IMR-90 (cell line): ENCODE results near the gene MTMR2. TPM values are rescaled to one million over a fixed set of nuclear protein-coding genes. Genes with fewer than 3 reads are reported as not detected.

Experiments
- ATAC-seq: fragments of 200-7000 bp; cut with Tn5 transposase; 2 replicates; pipeline ENCODE4 v1.9.1; 2020; ENCODE audit warnings: low read depth, mild to moderate bottlenecking, moderate library complexity
- Bru-seq: library from RNA; stranded (reverse); fragments of 400-500 nt; gene quantifications from one replicate; lab custom pipeline; 2021; lab: Mats Ljungman, UMichigan
- BruChase-seq, 2 experiments: library from RNA; stranded (reverse); fragments of 400-500 nt; gene quantifications; one replicate each; lab custom pipeline; 2021; lab: Mats Ljungman, UMichigan
- BruUV-seq: library from RNA; stranded (reverse); fragments of 400-500 nt; replicated peaks from 2 replicates; lab custom pipeline; 2021; lab: Mats Ljungman, UMichigan
- CTCF ChIA-PET: fragments of 300-600 bp; formaldehyde crosslinking; extraction: SDS; loops from one replicate; lab custom pipeline; 2021; ENCODE audit warnings: antibody characterized with exemption; lab: Yijun Ruan, JAX
- POLR2A ChIA-PET: fragments of 300-600 bp; sonication (Branson Sonifier 250); formaldehyde crosslinking; loops from one replicate; lab custom pipeline; 2022; ENCODE audit warnings: antibody characterized with exemption; ENCODE audit not compliant: unreplicated experiment; lab: Charles Lee
- DNase-seq: peaks from one replicate; pipeline ENCODE4 v3.0.0; 2013
- H2AFZ ChIP-seq: replicated peaks from 2 replicates; pipeline ENCODE3; 2013; ENCODE audit warnings: low read length, mild to moderate bottlenecking; ENCODE audit not compliant: poor library complexity
- H2AK5ac ChIP-seq: 2 replicates; pipeline ENCODE4 v1.6.1; 2013; ENCODE audit warnings: low read depth, low read length, inconsistent platforms
- H2AK9ac ChIP-seq: replicated peaks from 2 replicates; pipeline ENCODE3; 2013; ENCODE audit warnings: mild to moderate bottlenecking, low read depth, low read length, moderate library complexity; ENCODE audit not compliant: poor library complexity
- H2BK120ac ChIP-seq: 2 replicates; pipeline ENCODE4 v1.6.1; 2013; ENCODE audit warnings: low read depth, low read length, inconsistent platforms
- H2BK15ac ChIP-seq: 3 replicates; pipeline ENCODE4 v1.6.1; 2013; ENCODE audit warnings: low read depth, low read length, inconsistent platforms
- H2BK20ac ChIP-seq: 2 replicates; pipeline ENCODE4 v1.6.1; 2013; ENCODE audit warnings: low read depth, mild to moderate bottlenecking, inconsistent platforms, low read length, moderate library complexity
- H2BK5ac ChIP-seq: 2 replicates; pipeline ENCODE4 v1.6.1; 2013; ENCODE audit warnings: mild to moderate bottlenecking, low read depth, low read length, inconsistent platforms; ENCODE audit not compliant: poor library complexity, severe bottlenecking
- H3K14ac ChIP-seq: replicated peaks from 2 replicates; pipeline ENCODE4 v1.6.1; 2013; ENCODE audit warnings: low read depth, low read length, inconsistent platforms
- H3K18ac ChIP-seq: 2 replicates; pipeline ENCODE4 v1.6.1; 2013; ENCODE audit warnings: low read depth, low read length, control low read depth
- H3K23ac ChIP-seq: 2 replicates; pipeline ENCODE4 v1.6.1; 2013; ENCODE audit warnings: low read depth, low read length, inconsistent platforms
- H3K27ac ChIP-seq: 2 replicates; pipeline ENCODE4 v1.5.1; 2013; ENCODE audit warnings: mild to moderate bottlenecking, control low read depth, low read length; ENCODE audit not compliant: insufficient read depth
- H3K27me3 ChIP-seq: 2 replicates; pipeline ENCODE4 v1.6.1; 2013; ENCODE audit warnings: low read length; ENCODE audit not compliant: control insufficient read depth, insufficient read depth
- H3K36me3 ChIP-seq: 2 replicates; pipeline ENCODE4 v1.6.1; 2013; ENCODE audit warnings: low read length, mixed read lengths; ENCODE audit not compliant: control insufficient read depth, insufficient read depth
- H3K4ac ChIP-seq: 2 replicates; pipeline ENCODE4 v1.6.1; 2013; ENCODE audit warnings: low read depth, low read length, inconsistent platforms
- H3K4me1 ChIP-seq: 2 replicates; pipeline ENCODE4 v1.6.1; 2013; ENCODE audit warnings: low read length, mixed read lengths; ENCODE audit not compliant: control insufficient read depth, insufficient read depth
- H3K4me2 ChIP-seq: 2 replicates; pipeline ENCODE4 v1.6.1; 2013; ENCODE audit warnings: low read depth, mild to moderate bottlenecking, control low read depth, low read length, moderate library complexity
- H3K4me3 ChIP-seq: 2 replicates; pipeline ENCODE4 v1.5.1; 2013; ENCODE audit warnings: low read depth, mild to moderate bottlenecking, control low read depth, low read length, moderate library complexity; ENCODE audit not compliant: insufficient read depth
- H3K56ac ChIP-seq: 2 replicates; pipeline ENCODE4 v1.6.1; 2013; ENCODE audit warnings: low read length, inconsistent platforms; ENCODE audit not compliant: insufficient read depth; ENCODE audit errors: extremely low read depth
- H3K79me1 ChIP-seq, 2 experiments: 2 replicates each; pipeline ENCODE4 v1.6.1; 2013; ENCODE audit warnings: low read length in 2 of 2, inconsistent platforms in 1 of 2, low read depth in 1 of 2
- H3K9ac ChIP-seq: 2 replicates; pipeline ENCODE4 v1.6.1; 2013; ENCODE audit warnings: low read depth, low read length, control low read depth
- H3K9me1 ChIP-seq: 2 replicates; pipeline ENCODE4 v1.6.1; 2013; ENCODE audit warnings: low read length, inconsistent platforms; ENCODE audit not compliant: insufficient read depth
- H3K9me3 ChIP-seq: 2 replicates; pipeline ENCODE4 v1.6.1; 2013; ENCODE audit warnings: low read length; ENCODE audit not compliant: control insufficient read depth, insufficient read depth
- H4K20me1 ChIP-seq: 2 replicates; pipeline ENCODE4 v1.6.1; 2013; ENCODE audit warnings: low read length, inconsistent platforms; ENCODE audit not compliant: insufficient read depth
- H4K5ac ChIP-seq: 2 replicates; pipeline ENCODE4 v1.6.1; 2013; ENCODE audit warnings: mild to moderate bottlenecking, low read depth, low read length, control low read depth
- H4K8ac ChIP-seq, 2 experiments: 2 replicates each; pipeline ENCODE4 v1.6.1; 2013; ENCODE audit warnings: low read depth in 2 of 2, low read length in 2 of 2, control low read depth in 1 of 2, inconsistent platforms in 1 of 2
- H4K91ac ChIP-seq: 2 replicates; pipeline ENCODE4 v1.6.1; 2013; ENCODE audit warnings: low read depth, low read length, inconsistent platforms; ENCODE audit not compliant: insufficient read depth
- CTCF ChIP-seq: conservative IDR thresholded peaks from 2 replicates; pipeline ENCODE4 v1.5.1; 2012; ENCODE audit warnings: mild to moderate bottlenecking, low read depth, low read length, improper control_type of control experiment
- MAFK ChIP-seq: IDR thresholded peaks from 2 replicates; pipeline ENCODE4 v1.6.1; 2012; ENCODE audit warnings: low read depth, low read length, improper control_type of control experiment
- MXI1 ChIP-seq: IDR thresholded peaks from 2 replicates; pipeline ENCODE4 v1.6.1; 2012; ENCODE audit warnings: low read depth, mild to moderate bottlenecking, low read length, moderate library complexity, borderline replicate concordance
- NFE2L2 ChIP-seq: fragments of 150-350 bp; IDR thresholded peaks from 2 replicates; pipeline ENCODE4 v1.6.1; 2016; ENCODE audit warnings: low read depth, mild to moderate bottlenecking, low read length
- POLR2A ChIP-seq: IDR thresholded peaks from 2 replicates; pipeline ENCODE4 v1.6.1; 2012; ENCODE audit warnings: mild to moderate bottlenecking, low read depth, low read length
- RAD21 ChIP-seq: IDR thresholded peaks from 2 replicates; pipeline ENCODE4 v1.6.1; 2012; ENCODE audit warnings: low read length, improper control_type of control experiment
- RCOR1 ChIP-seq: IDR thresholded peaks from 2 replicates; pipeline ENCODE4 v1.6.1; 2012; ENCODE audit warnings: mild to moderate bottlenecking, low read length, improper control_type of control experiment; ENCODE audit not compliant: insufficient replicate concordance
- whole genome bisulfite sequencing, 2 experiments: methylation state at CpG; one replicate each; pipeline versions ENCODE4 v1.1.5 to v1.1.7; 2013; ENCODE audit warnings: missing lambda C conversion rate in 2 of 2; ENCODE audit not compliant: insufficient read length in 1 of 2; ENCODE audit errors: extremely low coverage in 2 of 2; 5-methylcytosine and 5-hydroxymethylcytosine counted together
- dilution Hi-C: fragments of 300-500 bp; cut with HindIII; formaldehyde crosslinking; loops from one replicate; pipeline ENCODE4 v1.14.3; 2018; ENCODE audit warnings: low sequenced_read_pairs; ENCODE audit not compliant: unreplicated experiment
- in situ Hi-C: fragments of 300-500 bp; cut with MboI; formaldehyde crosslinking; loops from 3 replicates; pipeline ENCODE4 v1.14.3; 2019; ENCODE audit warnings: low sequenced_read_pairs, inconsistent platforms, mixed read lengths
- intact Hi-C: fragments of 100-400 bp; cut with micrococcal nuclease; formaldehyde crosslinking; loops from 2 replicates; pipeline ENCODE4 v1.10.0; 2022
- long read RNA-seq: library from polyadenylated mRNA; unstranded; transcript quantifications from one replicate; pipeline ENCODE4 v2.0.0, GENCODE V29; 2021; ENCODE audit not compliant: unreplicated experiment
- polyA plus RNA-seq, 3 experiments: library from polyadenylated mRNA; depleted of rRNA; stranded (reverse); fragments of >200 nt; gene quantifications; 2 replicates each; pipeline ENCODE4 v1.2.3, GENCODE V29; 2012; ENCODE audit warnings: low replicate concordance in 1 of 3
- total RNA-seq: library from RNA; depleted of rRNA; stranded (reverse); fragments of >200 nt; gene quantifications from 2 replicates; pipeline ENCODE4 v1.2.3, GENCODE V29; 2012; rRNA removed
- TF ChIP-seq, protein P1 (sequence below): fragments of 150-350 bp; IDR thresholded peaks from 2 replicates; pipeline ENCODE4 v1.6.1; 2017; ENCODE audit warnings: mild to moderate bottlenecking, antibody characterized with exemption, low read length, low read depth

The MTMR2 gene
- total RNA-seq (30.6 and 36.9 TPM in 2 replicates), polyA plus RNA-seq (2012; rRNA removed) (12.3 and 16.6 TPM in 2 replicates), Bru-seq, nascent RNA (percentile 88 among the genes with signal in this experiment), BruChase-seq, experiment 1, labeled RNA remaining after a 6-hour chase (percentile 68 among the genes with signal in this experiment), BruChase-seq, experiment 2, labeled RNA remaining after a 2-hour chase (percentile 69 among the genes with signal in this experiment)
- 9.7 and 12.1 TPM in 2 replicates for polyA plus RNA-seq (2012; cell fraction: cytosol; rRNA removed)
- polyA plus RNA-seq (2012; cell fraction: nucleus; rRNA removed; ENCODE audit: low replicate concordance): 6.0 and 13.5 TPM in 2 replicates
- long read RNA-seq, full-length matches to known transcripts: 45 of 81 reads
- long read RNA-seq, partial matches to known transcripts: 8 of 81 reads
- long read RNA-seq, other reads (novel, unspliced or antisense): 28 of 81 reads

DNA sequence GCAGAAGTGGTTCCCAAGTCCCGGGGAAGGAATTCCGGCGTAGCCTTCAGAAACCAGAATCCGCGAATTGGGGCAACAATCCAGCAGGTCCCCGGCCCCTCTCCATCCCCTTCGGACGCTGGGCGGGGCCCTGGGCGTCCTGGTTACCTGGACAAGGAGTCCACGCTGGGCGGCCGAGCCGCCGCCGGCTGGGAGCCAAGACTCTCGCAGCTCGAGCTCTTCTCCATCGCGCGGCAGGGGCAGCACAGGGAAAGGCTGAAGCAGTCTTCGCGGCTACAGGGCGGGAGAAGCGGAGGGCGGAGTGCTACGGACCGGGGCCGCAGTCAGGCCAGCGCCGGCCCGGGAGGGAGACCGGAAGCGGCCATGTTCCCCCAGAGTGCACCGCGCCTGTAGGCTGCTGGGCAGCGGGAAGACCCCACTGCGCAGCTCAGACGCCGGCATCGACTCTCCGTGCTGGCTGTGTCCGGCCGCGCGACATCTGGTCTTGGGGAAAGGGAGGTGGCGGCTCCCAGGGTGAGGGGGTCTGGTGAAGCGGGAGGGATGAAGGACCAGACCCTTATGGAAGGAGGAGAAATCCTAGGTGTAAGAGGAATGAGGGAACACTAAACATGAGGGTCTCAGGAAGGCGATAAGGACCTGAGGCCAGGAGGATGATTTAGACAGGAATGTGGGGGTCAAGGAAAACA is at the start of gene MTMR2:
Gene MTMR2 (minus strand): TSS at position 380 of the 686 bp plus-strand sequence. CDS start 153 bp downstream, at position 227.
- H4K20me1 ChIP-seq: no peaks in the 10 kb centered on the region; the same call in 1 of the 2 replicates
- H3K14ac ChIP-seq: peak within 1 kb of the TSS; percentile 98
- no peaks in the 10 kb centered on the region for H3K27me3 ChIP-seq
- peak within 1 kb of the TSS; percentile 97 to 98 for H4K8ac ChIP-seq
- no peaks in the 10 kb centered on the region for H3K36me3 ChIP-seq
- peak within 1 kb of the TSS; percentile 98 for H2BK15ac ChIP-seq
- peak within 1 kb of the TSS; percentile 100 for H3K9ac ChIP-seq
- H3K27ac ChIP-seq: peak within 1 kb of the TSS; percentile 99
- TF ChIP-seq NFE2L2: no peak
- peak; percentile 56; the same call in 1 of the 2 replicates for TF ChIP-seq MXI1
- TF ChIP-seq MAFK: no peak
- TF ChIP-seq, protein P1, sequence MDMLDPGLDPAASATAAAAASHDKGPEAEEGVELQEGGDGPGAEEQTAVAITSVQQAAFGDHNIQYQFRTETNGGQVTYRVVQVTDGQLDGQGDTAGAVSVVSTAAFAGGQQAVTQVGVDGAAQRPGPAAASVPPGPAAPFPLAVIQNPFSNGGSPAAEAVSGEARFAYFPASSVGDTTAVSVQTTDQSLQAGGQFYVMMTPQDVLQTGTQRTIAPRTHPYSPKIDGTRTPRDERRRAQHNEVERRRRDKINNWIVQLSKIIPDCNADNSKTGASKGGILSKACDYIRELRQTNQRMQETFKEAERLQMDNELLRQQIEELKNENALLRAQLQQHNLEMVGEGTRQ: peak; percentile 5; the same call in 1 of the 2 replicates
- no peak for TF ChIP-seq CTCF
- TF ChIP-seq POLR2A: peak; percentile 96
- no peak for TF ChIP-seq RAD21
- no peak for TF ChIP-seq RCOR1
- peak within 1 kb of the TSS; percentile 98 for H3K56ac ChIP-seq
- peak within 1 kb of the TSS; percentile 86 for H3K4me3 ChIP-seq
- DNase-seq: peak; percentile 70
- POLR2A ChIA-PET: interaction anchor here (0.7 kb wide), 1 partner anchor 52 kb away, joined by 3 read pairs; no protein-coding TSS in a partner anchor
- peak within 1 kb of the TSS; percentile 97 for H2BK120ac ChIP-seq
- 1% methylated on average over 38 of the region's 49 CpGs; no CpG with 5 or more reads in 1 of the 2 experiments for WGBS, 2 experiments
- H3K18ac ChIP-seq: peak within 1 kb of the TSS; percentile 90
- H3K79me1 ChIP-seq: peaks cover 15 to 40% of the 10 kb centered on the region in 2 experiments
- peak within 1 kb of the TSS; percentile 99 for H3K4ac ChIP-seq
- CTCF ChIA-PET: interaction anchor here (1.5 kb wide), 1 partner anchor 101 kb away, joined by 3 read pairs; no protein-coding TSS in a partner anchor
- peak within 1 kb of the TSS; percentile 80 for H2BK20ac ChIP-seq
- H2AK9ac ChIP-seq: peak within 1 kb of the TSS; percentile 97
- dilution Hi-C loops: no loop called here
- peak within 1 kb of the TSS; percentile 97 for H2AK5ac ChIP-seq
- in situ Hi-C loops: no loop called here
- H3K4me1 ChIP-seq: 0 out of 2 replicates have a peak, but pooled peaks cover 1% of the 10 kb centered on the region
- BruUV-seq: no TSS peak
- peaks cover 1% of the 10 kb centered on the region; the same call in 1 of the 2 replicates for H3K9me1 ChIP-seq
- ATAC-seq: peak; percentile 98
- peak within 1 kb of the TSS; percentile 98 for H2AFZ ChIP-seq
- H4K91ac ChIP-seq: peak within 1 kb of the TSS; percentile 97
- H2BK5ac ChIP-seq: peak within 1 kb of the TSS; percentile 98
- H3K4me2 ChIP-seq: peak within 1 kb of the TSS; percentile 80
- peak within 1 kb of the TSS; percentile 100 for H3K23ac ChIP-seq
- H4K5ac ChIP-seq: peak within 1 kb of the TSS; percentile 94
- intact Hi-C loops: loop anchor here (1.0 to 10.0 kb wide), 7 partner anchors 47 to 468 kb away; partner anchors contain the start of genes CEP57 and JRKL
- no peaks in the 10 kb centered on the region for H3K9me3 ChIP-seq
